GM23248 (cell line): Measurements from ENCODE around the gene FDPS. TPM values are rescaled to one million over a fixed set of nuclear protein-coding genes. Genes with fewer than 3 reads are reported as not detected.

ENCODE experiments used
- DNase-seq: peaks from one replicate; pipeline ENCODE4 v3.0.0-alpha.2; 2015
- H2AFZ ChIP-seq: fragments of 200-600 bp; sonication (generic); 2 replicates; pipeline ENCODE4 v1.6.1; 2016; ENCODE audit warnings: antibody characterized with exemption
- H3F3A ChIP-seq: fragments of 200-600 bp; sonication (generic); 2 replicates; pipeline ENCODE4 v1.6.1; 2016; ENCODE audit warnings: mild to moderate bottlenecking, antibody characterized with exemption, mixed run types; ENCODE audit not compliant: insufficient read depth
- H3K27ac ChIP-seq: fragments of 200-600 bp; sonication (generic); 2 replicates; pipeline ENCODE4 v1.5.1; 2016; ENCODE audit warnings: mild to moderate bottlenecking
- H3K27me3 ChIP-seq: fragments of 200-600 bp; sonication (generic); replicated peaks from 2 replicates; pipeline ENCODE4 v1.6.1; 2016; ENCODE audit warnings: mild to moderate bottlenecking; ENCODE audit not compliant: insufficient read depth
- H3K36me3 ChIP-seq: fragments of 200-600 bp; sonication (generic); 2 replicates; pipeline ENCODE4 v1.6.1; 2016; ENCODE audit warnings: low read depth, mild to moderate bottlenecking
- H3K4me1 ChIP-seq: fragments of 200-600 bp; sonication (generic); 2 replicates; pipeline ENCODE4 v1.6.1; 2016; ENCODE audit warnings: mild to moderate bottlenecking; ENCODE audit not compliant: insufficient read depth
- H3K4me2 ChIP-seq: fragments of 200-600 bp; sonication (generic); one replicate; pipeline ENCODE4 v1.6.1; 2016; ENCODE audit warnings: mild to moderate bottlenecking; ENCODE audit not compliant: unreplicated experiment
- H3K4me3 ChIP-seq: fragments of 200-600 bp; sonication (generic); 2 replicates; pipeline ENCODE4 v1.5.1; 2016; ENCODE audit warnings: mild to moderate bottlenecking
- H3K79me2 ChIP-seq: fragments of 200-600 bp; sonication (generic); 2 replicates; pipeline ENCODE4 v1.6.1; 2016; ENCODE audit warnings: mild to moderate bottlenecking; ENCODE audit not compliant: insufficient read depth
- H3K9ac ChIP-seq: fragments of 200-600 bp; sonication (generic); 2 replicates; pipeline ENCODE4 v1.6.1; 2016; ENCODE audit warnings: mild to moderate bottlenecking
- H3K9me2 ChIP-seq: fragments of 200-600 bp; sonication (generic); 2 replicates; pipeline ENCODE4 v1.6.1; 2016; ENCODE audit warnings: mixed run types, mild to moderate bottlenecking, moderate library complexity; ENCODE audit not compliant: insufficient read depth
- H3K9me3 ChIP-seq: fragments of 200-600 bp; sonication (generic); one replicate; pipeline ENCODE4 v1.6.1; 2017; ENCODE audit warnings: low read depth
- H4K20me1 ChIP-seq: fragments of 200-600 bp; sonication (generic); 2 replicates; pipeline ENCODE4 v1.6.0; 2016; ENCODE audit not compliant: insufficient read depth
- EZH2 ChIP-seq: fragments of 200-600 bp; sonication (generic); IDR thresholded peaks from 2 replicates; pipeline ENCODE4 v1.6.1; 2018; ENCODE audit warnings: antibody characterized with exemption, mild to moderate bottlenecking; ENCODE audit not compliant: insufficient read depth, poor library complexity, severe bottlenecking
- EZH2phosphoT487 ChIP-seq: fragments of 200-600 bp; sonication (generic); IDR thresholded peaks from 2 replicates; pipeline ENCODE4 v1.6.1; 2018; ENCODE audit warnings: antibody characterized with exemption, moderate library complexity, mild to moderate bottlenecking, low read depth; ENCODE audit not compliant: insufficient read depth
- WGBS, 2 experiments: methylation state at CpG; one replicate each; pipeline ENCODE4 v1.1.6; 2015 to 2017; ENCODE audit warnings: low lambda C conversion rate in 2 of 2, low coverage in 1 of 2; ENCODE audit errors: missing lambda C conversion rate in 2 of 2; 5-methylcytosine and 5-hydroxymethylcytosine counted together
- in situ Hi-C: fragments of 300-500 bp; cut with MboI; formaldehyde crosslinking; loops from 2 replicates; pipeline ENCODE4 v1.15.0; 2020
- polyA plus RNA-seq: library from polyadenylated mRNA; unstranded; fragments of >200 nt; fragmentation: Nextera tagmentation; extraction: Ambion mirVana; gene quantifications from 2 replicates; pipeline ENCODE4 v1.2.1, GENCODE V29; 2016
- total RNA-seq: library from RNA; depleted of rRNA; stranded (reverse); fragments of >200 nt; shearing (Covaris generic); gene quantifications from 2 replicates; pipeline ENCODE4 v1.2.3, GENCODE V29; 2014

Gene FDPS
- total and polyA plus RNA-seq, 2 experiments from 2014 or later = 96.3 to 116 TPM

- H3K27me3 ChIP-seq = no peaks in the 10 kb centered on the region
- H3K9ac ChIP-seq = no peak overlapping the region
- peaks cover 34% of the 10 kb centered on the region for H3K79me2 ChIP-seq
- in situ Hi-C loops = no loop called here
- H3K9me2 ChIP-seq = no peaks in the 10 kb centered on the region
- no peaks in the 10 kb centered on the region for H4K20me1 ChIP-seq
- no peak for DNase-seq
- WGBS, 2 experiments = 90 to 95% methylated on average over 11 of the region's 11 CpGs
- peaks cover 10% of the 10 kb centered on the region for H3K36me3 ChIP-seq
- H3K4me1 ChIP-seq = no peaks in the 10 kb centered on the region
- H3F3A ChIP-seq = no peaks in the 10 kb centered on the region; the same call in 1 of the 2 replicates
- H3K4me2 ChIP-seq = no peak overlapping the region
- no peak overlapping the region for H3K27ac ChIP-seq
- H2AFZ ChIP-seq = no peak overlapping the region
- H3K4me3 ChIP-seq = no peak overlapping the region
- TF ChIP-seq EZH2 = no peak
- no peak for TF ChIP-seq EZH2phosphoT487
- no peaks in the 10 kb centered on the region for H3K9me3 ChIP-seq
These were observed 21.4 kb downstream of the FDPS start for GRCh38 chr1:155329980-155330598.

DNA sequence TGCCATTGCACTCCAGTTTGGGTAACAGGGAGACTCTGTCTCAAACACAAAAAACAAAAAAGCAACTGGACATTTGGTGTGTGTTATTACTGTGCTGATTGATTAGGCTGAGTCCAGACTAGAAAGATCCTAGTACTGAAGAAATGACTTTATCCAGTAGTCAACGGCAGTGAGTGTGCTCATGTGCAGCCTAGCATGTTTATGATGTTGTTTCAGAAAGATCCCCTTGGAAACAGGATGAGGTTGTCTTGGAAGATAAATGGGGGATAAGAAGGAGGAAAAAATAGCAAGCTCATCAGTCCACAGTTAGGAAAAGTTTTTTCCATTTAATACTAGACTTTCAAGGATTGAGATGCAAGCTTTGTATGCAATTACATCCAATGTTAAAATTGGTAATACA lies 26.3 kb downstream of the FDPS start:
- no peaks in the 10 kb centered on the region for H3K4me1 ChIP-seq
- no peaks in the 10 kb centered on the region for H3K27me3 ChIP-seq
- H3K4me3 ChIP-seq = no peak overlapping the region
- H3F3A ChIP-seq = peaks cover 6% of the 10 kb centered on the region; the same call in 1 of the 2 replicates
- peak; percentile 23 for DNase-seq
- H3K36me3 ChIP-seq = peaks cover 28% of the 10 kb centered on the region
- no peaks in the 10 kb centered on the region for H3K9me2 ChIP-seq
- H2AFZ ChIP-seq = no peak overlapping the region
- in situ Hi-C loops = no loop called here
- H3K9me3 ChIP-seq = no peaks in the 10 kb centered on the region
- no peak for TF ChIP-seq EZH2
- TF ChIP-seq EZH2phosphoT487 = no peak
- WGBS, 2 experiments = 19 to 29% methylated on average over 1 of the region's 1 CpG
- no peak overlapping the region for H3K27ac ChIP-seq
- no peaks in the 10 kb centered on the region for H3K79me2 ChIP-seq
- H4K20me1 ChIP-seq = no peaks in the 10 kb centered on the region
- H3K4me2 ChIP-seq = no peak overlapping the region
- no peak overlapping the region for H3K9ac ChIP-seq

DNA sequence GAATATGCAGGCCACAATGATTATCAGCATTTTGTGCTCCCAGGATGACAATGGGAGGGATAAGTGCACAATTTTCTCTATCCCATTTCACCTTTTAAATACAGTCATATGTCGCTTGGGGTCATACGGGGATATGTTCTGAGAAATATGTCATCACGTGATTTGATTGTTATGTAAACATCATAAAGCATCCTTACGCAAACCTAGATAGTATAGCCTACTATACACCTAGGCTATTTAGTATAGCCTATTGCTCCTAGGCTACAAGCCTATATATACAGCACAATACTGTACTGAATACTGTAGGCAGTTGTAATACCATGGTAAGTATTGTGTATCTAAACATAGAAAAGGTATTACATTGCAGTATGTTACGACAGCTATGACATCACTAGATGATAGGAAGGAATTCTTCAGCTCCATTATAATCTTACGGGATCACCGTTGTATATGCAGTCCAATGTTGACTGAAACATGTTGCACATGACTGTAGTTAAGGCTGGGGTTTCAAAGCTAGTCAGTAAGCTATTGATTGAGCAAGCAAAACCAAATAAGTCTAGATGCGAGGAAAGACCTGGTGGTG lies 30.9 kb downstream of the FDPS start:
- no peaks in the 10 kb centered on the region for H3K9me3 ChIP-seq
- no peaks in the 10 kb centered on the region for H4K20me1 ChIP-seq
- no peaks in the 10 kb centered on the region for H3K9me2 ChIP-seq
- H2AFZ ChIP-seq = no peak overlapping the region
- no peaks in the 10 kb centered on the region for H3K79me2 ChIP-seq
- no peak overlapping the region for H3K4me3 ChIP-seq
- no peak overlapping the region for H3K9ac ChIP-seq
- no peaks in the 10 kb centered on the region for H3K4me1 ChIP-seq
- WGBS, 2 experiments = 91 to 93% methylated on average over 8 of the region's 8 CpGs
- H3K27me3 ChIP-seq = no peaks in the 10 kb centered on the region
- TF ChIP-seq EZH2 = no peak
- H3F3A ChIP-seq = peaks cover 6% of the 10 kb centered on the region; the same call in 1 of the 2 replicates
- in situ Hi-C loops = no loop called here
- no peak overlapping the region for H3K4me2 ChIP-seq
- DNase-seq = peak; percentile 8
- H3K27ac ChIP-seq = no peak overlapping the region
- H3K36me3 ChIP-seq = peaks cover 56% of the 10 kb centered on the region

GRCh38 chr1:155342842-155343241 lies 34.2 kb downstream of the FDPS start:
- Histone ChIP-seq H3K4me3 (no peak overlapping the region), H3K27me3 (no peaks in the 10 kb centered on the region), H4K20me1 (no peaks in the 10 kb centered on the region), H3K36me3 (peaks cover 69% of the 10 kb centered on the region), H3K27ac (no peak overlapping the region), H3K9me3 (no peaks in the 10 kb centered on the region), H3K9ac (no peak overlapping the region), H2AFZ (no peak overlapping the region), H3K79me2 (no peaks in the 10 kb centered on the region), H3K9me2 (no peaks in the 10 kb centered on the region), H3K4me2 (no peak overlapping the region), H3K4me1 (no peaks in the 10 kb centered on the region), H3F3A (no peaks in the 10 kb centered on the region)
- WGBS, 2 experiments = 78 to 94% methylated on average over 3 of the region's 3 CpGs
- no peak for DNase-seq
- in situ Hi-C loops = no loop called here
- TF ChIP-seq EZH2phosphoT487 = no peak
- no peak for TF ChIP-seq EZH2
